ENCODE data around the gene ARPP21.

The ARPP21 gene

GRCh38 chr3:35677797-35678196 lies 38.5 kb downstream of the ARPP21 start:
- no peak for DNase-seq (ENCODE audit: low read depth)

- no peak for DNase-seq (ENCODE audit: low read depth)
Observed at GRCh38 chr3:35678643-35679161, 39.4 kb downstream of the ARPP21 start.

GRCh38 chr3:35679409-35680080 lies 40.2 kb downstream of the ARPP21 start:
- no peak for DNase-seq (ENCODE audit: low read depth)

GRCh38 chr3:35680866-35681650 lies 41.7 kb downstream of the ARPP21 start:
- no peak for DNase-seq (ENCODE audit: low read depth)

GRCh38 chr3:35685153-35685552 lies 45.8 kb downstream of the ARPP21 start:
- no peak for DNase-seq (ENCODE audit: low read depth)

- DNase-seq (ENCODE audit: low read depth), result no peak
Observed at GRCh38 chr3:35688826-35689225, 49.5 kb downstream of the ARPP21 start.

GRCh38 chr3:35690271-35690670 lies 50.9 kb downstream of the ARPP21 start:
- no peak for DNase-seq (ENCODE audit: low read depth)

GRCh38 chr3:35705904-35706303 lies 66.6 kb downstream of the ARPP21 start:
- no peak for DNase-seq (ENCODE audit: low read depth)

- no peak for DNase-seq (ENCODE audit: low read depth)
Observed at GRCh38 chr3:35707904-35708303, 68.6 kb downstream of the ARPP21 start.

GRCh38 chr3:35708394-35709271 lies 69.3 kb downstream of the ARPP21 start:
- DNase-seq (ENCODE audit: low read depth), result no peak

- no peak for DNase-seq (ENCODE audit: low read depth)
Observed at GRCh38 chr3:35709691-35710090, 70.4 kb downstream of the ARPP21 start.

GRCh38 chr3:35710554-35710953 lies 71.2 kb downstream of the ARPP21 start:
- no peak for DNase-seq (ENCODE audit: low read depth)

GRCh38 chr3:35718921-35719320 lies 79.6 kb downstream of the ARPP21 start:
- DNase-seq (ENCODE audit: low read depth), result no peak

- no peak for DNase-seq (ENCODE audit: low read depth)
Observed at GRCh38 chr3:35721628-35722027, 82.3 kb downstream of the ARPP21 start.

GRCh38 chr3:35722902-35723301 lies 83.6 kb downstream of the ARPP21 start:
- DNase-seq (ENCODE audit: low read depth), result no peak

GRCh38 chr3:35723480-35724097 lies 84.3 kb downstream of the ARPP21 start:
- DNase-seq (ENCODE audit: low read depth), result no peak

- no peak for DNase-seq (ENCODE audit: low read depth)
Observed at GRCh38 chr3:35724106-35724505, 84.8 kb downstream of the ARPP21 start.

GRCh38 chr3:35727179-35727578 lies 87.9 kb downstream of the ARPP21 start:
- no peak for DNase-seq (ENCODE audit: low read depth)

GRCh38 chr3:35733341-35733740 lies 94.0 kb downstream of the ARPP21 start:
- DNase-seq (ENCODE audit: low read depth), result no peak

GRCh38 chr3:35733864-35734263 lies 94.5 kb downstream of the ARPP21 start:
- no peak for DNase-seq (ENCODE audit: low read depth)

GRCh38 chr3:35737080-35737479 lies 97.8 kb downstream of the ARPP21 start:
- no peak for DNase-seq (ENCODE audit: low read depth)

- no peak for DNase-seq (ENCODE audit: low read depth)
Observed at GRCh38 chr3:35737527-35737926, 98.2 kb downstream of the ARPP21 start.

Measured in stromal cell of bone marrow (primary cell).